D721Med (cell line): ENCODE measurements around the gene PDZD7.
A peak's percentile ranks its signal among the peaks of the same experiment; 100 is the strongest.

ENCODE experiments used
- DNase-seq: peaks from one replicate; pipeline ENCODE4 v3.0.0; 2011; ENCODE audit warnings: low spot score; ENCODE audit not compliant: insufficient read length
- FAIRE-seq: peaks from 2 replicates; lab custom pipeline; 2011; peaks lifted over from hg19 to GRCh38; lab: Jason Lieb, UNC
- CTCF ChIP-seq: IDR thresholded peaks from 2 replicates; pipeline ENCODE4 v1.5.1; 2012; ENCODE audit warnings: mild to moderate bottlenecking, control low read depth; ENCODE audit not compliant: insufficient read depth; ENCODE audit errors: missing control alignments

Gene PDZD7

GRCh38 chr10:101000127-101000914 is 30.6 kb downstream of the PDZD7 start:
- DNase-seq (no peak), FAIRE-seq (no peak)
- TF ChIP-seq CTCF, result no peak

GRCh38 chr10:100999742-101000126 is 31.2 kb downstream of the PDZD7 start, which contains the start of gene LZTS2:
TSS of gene LZTS2 (plus strand) at chr10:100999808. CDS start at chr10:101002539, 2,731 bp downstream.
- FAIRE-seq (no peak), DNase-seq (no peak)

GRCh38 chr10:100998991-100999741 is 31.8 kb downstream of the PDZD7 start:
- DNase-seq (peak; percentile 69), FAIRE-seq (no peak)
- peak; percentile 55 for TF ChIP-seq CTCF

More at GRCh38 chr10:100999742-101000126, 31.2 kb downstream of the PDZD7 start, which contains the start of gene LZTS2:
- no peak for TF ChIP-seq CTCF

GRCh38 chr10:100998183-100998990 is 32.5 kb downstream of the PDZD7 start:
- TF ChIP-seq CTCF, result no peak
- FAIRE-seq (no peak), DNase-seq (peak; percentile 89)

- FAIRE-seq, result no peak
- peak; percentile 74 for DNase-seq
- peak; percentile 72 for TF ChIP-seq CTCF
Measured at GRCh38 chr10:100997360-100998182, 33.4 kb downstream of the PDZD7 start.

GRCh38 chr10:100996678-100997359 is 34.1 kb downstream of the PDZD7 start:
- FAIRE-seq (no peak), DNase-seq (no peak)

More at GRCh38 chr10:100996678-100997359, 34.1 kb downstream of the PDZD7 start:
- no peak for TF ChIP-seq CTCF
